GM23248 (cell line): ENCODE results near the gene PKIG. TPM values are rescaled to one million over a fixed set of nuclear protein-coding genes. Genes with fewer than 3 reads are reported as not detected.
A peak's percentile ranks its signal among the peaks of the same experiment; 100 is the strongest.

ENCODE experiments used
- DNase-seq: peaks from one replicate; pipeline ENCODE4 v3.0.0-alpha.2; 2015
- H2AFZ ChIP-seq: fragments of 200-600 bp; sonication (generic); 2 replicates; pipeline ENCODE4 v1.6.1; 2016; ENCODE audit warnings: antibody characterized with exemption
- H3F3A ChIP-seq: fragments of 200-600 bp; sonication (generic); 2 replicates; pipeline ENCODE4 v1.6.1; 2016; ENCODE audit warnings: mild to moderate bottlenecking, antibody characterized with exemption, mixed run types; ENCODE audit not compliant: insufficient read depth
- H3K27ac ChIP-seq: fragments of 200-600 bp; sonication (generic); 2 replicates; pipeline ENCODE4 v1.5.1; 2016; ENCODE audit warnings: mild to moderate bottlenecking
- H3K27me3 ChIP-seq: fragments of 200-600 bp; sonication (generic); replicated peaks from 2 replicates; pipeline ENCODE4 v1.6.1; 2016; ENCODE audit warnings: mild to moderate bottlenecking; ENCODE audit not compliant: insufficient read depth
- H3K36me3 ChIP-seq: fragments of 200-600 bp; sonication (generic); 2 replicates; pipeline ENCODE4 v1.6.1; 2016; ENCODE audit warnings: low read depth, mild to moderate bottlenecking
- H3K4me1 ChIP-seq: fragments of 200-600 bp; sonication (generic); 2 replicates; pipeline ENCODE4 v1.6.1; 2016; ENCODE audit warnings: mild to moderate bottlenecking; ENCODE audit not compliant: insufficient read depth
- H3K4me2 ChIP-seq: fragments of 200-600 bp; sonication (generic); one replicate; pipeline ENCODE4 v1.6.1; 2016; ENCODE audit warnings: mild to moderate bottlenecking; ENCODE audit not compliant: unreplicated experiment
- H3K4me3 ChIP-seq: fragments of 200-600 bp; sonication (generic); 2 replicates; pipeline ENCODE4 v1.5.1; 2016; ENCODE audit warnings: mild to moderate bottlenecking
- H3K79me2 ChIP-seq: fragments of 200-600 bp; sonication (generic); 2 replicates; pipeline ENCODE4 v1.6.1; 2016; ENCODE audit warnings: mild to moderate bottlenecking; ENCODE audit not compliant: insufficient read depth
- H3K9ac ChIP-seq: fragments of 200-600 bp; sonication (generic); 2 replicates; pipeline ENCODE4 v1.6.1; 2016; ENCODE audit warnings: mild to moderate bottlenecking
- H3K9me2 ChIP-seq: fragments of 200-600 bp; sonication (generic); 2 replicates; pipeline ENCODE4 v1.6.1; 2016; ENCODE audit warnings: mixed run types, mild to moderate bottlenecking, moderate library complexity; ENCODE audit not compliant: insufficient read depth
- H3K9me3 ChIP-seq: fragments of 200-600 bp; sonication (generic); one replicate; pipeline ENCODE4 v1.6.1; 2017; ENCODE audit warnings: low read depth
- H4K20me1 ChIP-seq: fragments of 200-600 bp; sonication (generic); 2 replicates; pipeline ENCODE4 v1.6.0; 2016; ENCODE audit not compliant: insufficient read depth
- EZH2 ChIP-seq: fragments of 200-600 bp; sonication (generic); IDR thresholded peaks from 2 replicates; pipeline ENCODE4 v1.6.1; 2018; ENCODE audit warnings: antibody characterized with exemption, mild to moderate bottlenecking; ENCODE audit not compliant: insufficient read depth, poor library complexity, severe bottlenecking
- EZH2phosphoT487 ChIP-seq: fragments of 200-600 bp; sonication (generic); IDR thresholded peaks from 2 replicates; pipeline ENCODE4 v1.6.1; 2018; ENCODE audit warnings: antibody characterized with exemption, moderate library complexity, mild to moderate bottlenecking, low read depth; ENCODE audit not compliant: insufficient read depth
- WGBS, 2 experiments: methylation state at CpG; one replicate each; pipeline ENCODE4 v1.1.6; 2015 to 2017; ENCODE audit warnings: low lambda C conversion rate in 2 of 2, low coverage in 1 of 2; ENCODE audit errors: missing lambda C conversion rate in 2 of 2; 5-methylcytosine and 5-hydroxymethylcytosine counted together
- in situ Hi-C: fragments of 300-500 bp; cut with MboI; formaldehyde crosslinking; loops from 2 replicates; pipeline ENCODE4 v1.15.0; 2020
- polyA plus RNA-seq: library from polyadenylated mRNA; unstranded; fragments of >200 nt; fragmentation: Nextera tagmentation; extraction: Ambion mirVana; gene quantifications from 2 replicates; pipeline ENCODE4 v1.2.1, GENCODE V29; 2016
- total RNA-seq: library from RNA; depleted of rRNA; stranded (reverse); fragments of >200 nt; shearing (Covaris generic); gene quantifications from 2 replicates; pipeline ENCODE4 v1.2.3, GENCODE V29; 2014

Gene PKIG
- total and polyA plus RNA-seq, 2 experiments from 2014 or later: 46.0 to 83.7 TPM

GRCh38 chr20:44643596-44644229 is 61.3 kb downstream of the PKIG start:
- H3K27me3 ChIP-seq: no peaks in the 10 kb centered on the region
- WGBS, 2 experiments: 33 to 34% methylated on average over 16 of the region's 16 CpGs
- in situ Hi-C loops: no loop called here
- peak overlapping the region; percentile 91 for H3K27ac ChIP-seq
- H3K9ac ChIP-seq: peak overlapping the region; percentile 71
- H3K9me2 ChIP-seq: no peaks in the 10 kb centered on the region
- H3K9me3 ChIP-seq: no peaks in the 10 kb centered on the region
- no peaks in the 10 kb centered on the region for H3K79me2 ChIP-seq
- peak; percentile 90 for DNase-seq
- peak overlapping the region; percentile 31 for H3K4me2 ChIP-seq
- H3K36me3 ChIP-seq: no peaks in the 10 kb centered on the region
- no peaks in the 10 kb centered on the region for H4K20me1 ChIP-seq
- H2AFZ ChIP-seq: peak overlapping the region; percentile 78
- TF ChIP-seq EZH2phosphoT487 (no peak), EZH2 (no peak)
- H3K4me3 ChIP-seq: no peak overlapping the region
- peaks cover 31% of the 10 kb centered on the region for H3K4me1 ChIP-seq
- peaks cover 9% of the 10 kb centered on the region; the same call in 1 of the 2 replicates for H3F3A ChIP-seq

- Histone ChIP-seq H3K4me2 (no peak overlapping the region), H2AFZ (no peak overlapping the region), H4K20me1 (no peaks in the 10 kb centered on the region), H3K9me2 (no peaks in the 10 kb centered on the region), H3K36me3 (no peaks in the 10 kb centered on the region), H3K27me3 (no peaks in the 10 kb centered on the region), H3K9ac (peak overlapping the region; percentile 71), H3K9me3 (no peaks in the 10 kb centered on the region), H3K79me2 (no peaks in the 10 kb centered on the region), H3F3A (peaks cover 9% of the 10 kb centered on the region; the same call in 1 of the 2 replicates), H3K27ac (peak overlapping the region; percentile 91), H3K4me1 (peaks cover 31% of the 10 kb centered on the region), H3K4me3 (no peak overlapping the region)
- in situ Hi-C loops: no loop called here
- WGBS, 2 experiments: 95% methylated on average over 8 of the region's 8 CpGs
- no peak for TF ChIP-seq EZH2
- TF ChIP-seq EZH2phosphoT487: no peak
- no peak for DNase-seq
Observed at GRCh38 chr20:44644230-44644617, 61.8 kb downstream of the PKIG start.

GRCh38 chr20:44644667-44645131 is 62.3 kb downstream of the PKIG start:
- WGBS, 2 experiments: 82 to 88% methylated on average over 7 of the region's 7 CpGs
- peaks cover 9% of the 10 kb centered on the region; the same call in 1 of the 2 replicates for H3F3A ChIP-seq
- H3K4me2 ChIP-seq: no peak overlapping the region
- in situ Hi-C loops: no loop called here
- TF ChIP-seq EZH2phosphoT487 (no peak), EZH2 (no peak)
- DNase-seq: no peak
- no peaks in the 10 kb centered on the region for H3K36me3 ChIP-seq
- peaks cover 31% of the 10 kb centered on the region for H3K4me1 ChIP-seq
- no peak overlapping the region for H2AFZ ChIP-seq
- H3K27ac ChIP-seq: peak overlapping the region; percentile 91; the same call in 1 of the 2 replicates
- H3K79me2 ChIP-seq: no peaks in the 10 kb centered on the region
- H4K20me1 ChIP-seq: no peaks in the 10 kb centered on the region
- no peak overlapping the region for H3K4me3 ChIP-seq
- H3K27me3 ChIP-seq: no peaks in the 10 kb centered on the region
- H3K9me3 ChIP-seq: no peaks in the 10 kb centered on the region
- H3K9ac ChIP-seq: no peak overlapping the region
- H3K9me2 ChIP-seq: no peaks in the 10 kb centered on the region

GRCh38 chr20:44646023-44646640 is 63.8 kb downstream of the PKIG start:
- Histone ChIP-seq H3K9me2 (no peaks in the 10 kb centered on the region), H3K4me2 (no peak overlapping the region), H3K9ac (no peak overlapping the region), H3K4me1 (peaks cover 31% of the 10 kb centered on the region), H3K9me3 (no peaks in the 10 kb centered on the region), H3F3A (peaks cover 9% of the 10 kb centered on the region; the same call in 1 of the 2 replicates), H2AFZ (no peak overlapping the region), H3K27ac (no peak overlapping the region), H4K20me1 (no peaks in the 10 kb centered on the region), H3K79me2 (no peaks in the 10 kb centered on the region), H3K36me3 (no peaks in the 10 kb centered on the region), H3K27me3 (no peaks in the 10 kb centered on the region), H3K4me3 (no peak overlapping the region)
- in situ Hi-C loops: no loop called here
- 89 to 99% methylated on average over 4 of the region's 4 CpGs for WGBS, 2 experiments
- TF ChIP-seq EZH2: no peak
- no peak for TF ChIP-seq EZH2phosphoT487
- DNase-seq: no peak
